ENCODE results near the gene VEGFB.

Gene VEGFB

GRCh38 chr11:64211181-64211872, 23.1 kb upstream of the VEGFB start:
- no peak for DNase-seq

DNA sequence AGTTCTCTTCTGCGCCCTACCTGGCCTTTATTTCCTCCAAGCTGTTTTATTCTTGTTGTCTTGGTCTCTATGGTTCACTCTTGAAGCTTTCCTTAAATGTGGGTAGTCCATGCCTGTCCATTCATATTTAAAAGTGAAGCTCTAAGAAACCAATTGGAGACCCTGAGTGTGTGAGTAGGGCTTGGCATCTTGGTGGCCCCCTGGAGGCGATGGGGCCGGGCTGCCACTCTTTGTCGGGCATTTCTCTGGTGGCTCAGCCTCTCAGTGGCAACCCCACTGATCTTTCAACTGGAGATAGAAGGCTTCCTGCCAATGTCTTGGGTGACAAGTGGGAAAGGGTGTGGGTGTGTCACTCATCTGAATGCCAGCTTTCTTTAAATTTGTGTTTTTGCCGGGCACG, 17.5 kb upstream of the VEGFB start:
- DNase-seq: no peak

DNA sequence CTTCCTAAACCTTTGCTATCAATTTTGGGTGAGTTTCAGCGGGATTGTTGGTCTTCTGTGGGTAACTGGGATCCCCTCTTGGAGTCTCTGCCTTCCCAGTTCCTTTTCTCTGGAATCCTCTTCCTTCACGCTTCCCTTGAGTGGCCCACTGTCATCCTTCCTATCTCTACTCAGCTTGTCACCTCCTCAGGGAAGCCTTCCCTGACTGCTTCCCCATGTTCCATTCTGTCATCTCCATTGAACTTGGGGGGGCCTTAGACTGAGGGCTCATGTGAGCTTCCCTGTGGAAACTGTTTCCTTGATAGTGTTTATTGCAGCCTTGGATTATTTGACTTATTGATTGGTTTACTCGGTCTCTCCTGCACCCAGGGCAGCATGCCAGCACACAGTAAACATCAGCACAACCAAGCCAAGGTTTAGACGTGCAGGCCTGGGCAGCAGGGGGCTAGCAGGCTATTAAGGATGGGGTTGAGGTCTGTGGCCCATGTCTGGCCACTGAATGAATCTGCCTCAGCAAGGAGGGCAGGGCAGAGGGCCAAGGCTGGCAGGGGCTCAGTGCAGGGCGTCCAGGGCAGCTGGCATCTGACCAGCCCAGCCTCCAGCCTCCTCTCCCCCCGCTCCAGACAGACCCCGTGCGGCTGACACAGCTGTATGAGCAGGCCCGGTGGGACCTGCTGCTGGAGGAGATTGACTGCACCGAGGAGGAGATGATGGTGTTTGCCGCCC, 15.6 kb upstream of the VEGFB start:
- DNase-seq: no peak

- no peak for DNase-seq
Observed at GRCh38 chr11:64219354-64219684, 15.1 kb upstream of the VEGFB start.

DNA sequence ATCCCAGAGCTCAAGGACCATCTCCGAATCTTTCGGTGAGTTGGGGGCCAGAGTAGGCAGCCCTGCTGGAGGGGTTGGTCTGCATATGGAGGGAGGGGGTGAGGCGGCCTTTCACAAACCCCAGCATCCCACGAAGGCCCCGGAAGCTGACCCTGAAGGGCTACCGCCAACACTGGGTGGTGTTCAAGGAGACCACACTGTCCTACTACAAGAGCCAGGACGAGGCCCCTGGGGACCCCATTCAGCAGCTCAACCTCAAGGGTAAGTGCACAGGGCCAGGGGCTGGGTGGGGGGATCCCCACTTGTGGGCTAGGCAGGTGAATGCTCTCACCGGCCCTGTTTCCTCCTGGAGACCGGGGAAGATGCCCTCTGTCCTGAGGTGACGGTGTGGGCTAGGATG, 14.6 kb upstream of the VEGFB start:
- no peak for DNase-seq

DNA sequence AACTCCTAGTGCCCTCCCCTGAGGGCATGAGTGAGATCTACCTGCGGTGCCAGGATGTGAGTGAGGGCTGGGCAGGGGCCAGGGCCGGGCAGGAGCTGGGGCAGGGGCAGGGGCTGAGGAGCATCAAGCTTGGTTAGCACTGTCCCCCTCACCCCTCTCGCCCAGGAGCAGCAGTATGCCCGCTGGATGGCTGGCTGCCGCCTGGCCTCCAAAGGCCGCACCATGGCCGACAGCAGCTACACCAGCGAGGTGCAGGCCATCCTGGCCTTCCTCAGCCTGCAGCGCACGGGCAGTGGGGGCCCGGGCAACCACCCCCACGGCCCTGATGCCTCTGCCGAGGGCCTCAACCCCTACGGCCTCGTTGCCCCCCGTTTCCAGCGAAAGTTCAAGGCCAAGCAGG, 14.1 kb upstream of the VEGFB start:
- DNase-seq: no peak

GRCh38 chr11:64220798-64221197, 13.6 kb upstream of the VEGFB start:
- DNase-seq: no peak

DNA sequence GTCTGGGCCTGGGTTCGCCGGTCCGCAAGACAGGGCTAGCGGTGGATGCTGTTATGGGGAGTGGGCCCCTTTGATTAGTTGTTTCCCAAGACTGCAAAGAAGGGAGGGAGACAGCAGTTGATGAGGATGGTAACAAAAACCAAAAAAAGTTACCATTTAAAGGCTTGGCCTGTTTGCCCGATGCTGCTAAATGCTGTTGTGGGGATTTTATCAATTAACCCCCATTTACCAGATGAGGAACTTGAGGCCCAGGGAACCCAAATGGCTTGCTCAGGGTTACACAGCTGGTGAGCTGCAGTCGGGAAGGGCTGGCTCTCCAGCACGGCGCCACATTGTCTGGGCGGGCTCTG, 11.8 kb upstream of the VEGFB start:
- no peak for DNase-seq

- DNase-seq: no peak
Observed at GRCh38 chr11:64223001-64223651, 11.3 kb upstream of the VEGFB start.

GRCh38 chr11:64224151-64224890, 10.1 kb upstream of the VEGFB start:
- DNase-seq: no peak

DNA sequence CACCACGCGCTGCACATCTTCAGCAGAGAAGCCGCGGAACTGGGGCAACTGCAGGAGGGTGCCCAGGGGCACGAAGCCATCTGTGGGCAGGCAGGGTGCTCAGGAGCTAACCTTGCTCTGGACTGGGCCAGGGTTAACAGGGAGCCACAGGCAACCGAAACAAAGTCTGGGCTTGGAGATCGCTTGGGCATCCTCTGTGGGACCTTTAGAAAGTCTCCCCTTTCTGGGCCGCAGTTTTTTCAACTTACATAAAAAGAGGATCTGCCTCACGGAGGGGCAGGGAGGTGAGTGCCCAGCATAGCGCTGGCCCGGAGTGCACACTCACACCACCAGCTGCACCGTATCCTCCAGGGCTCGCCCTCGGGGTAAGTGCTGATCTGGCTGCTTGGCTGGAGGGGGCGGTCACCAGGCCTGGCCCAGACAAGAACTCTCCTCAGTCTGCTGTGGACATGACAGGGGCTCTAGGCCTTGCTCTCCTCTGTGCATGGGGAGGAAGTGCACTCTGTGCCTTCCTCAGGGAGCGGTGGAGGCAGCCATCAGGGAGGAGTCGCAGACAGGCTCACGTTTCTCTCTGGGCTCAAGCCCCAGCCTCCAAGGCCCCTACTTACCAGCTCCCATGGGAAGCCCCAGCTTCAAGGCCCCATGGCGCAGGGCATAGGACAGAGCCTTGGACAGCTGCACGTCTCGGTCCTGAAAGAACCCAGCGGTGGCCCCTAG, 9.3 kb upstream of the VEGFB start:
- DNase-seq: no peak

DNA sequence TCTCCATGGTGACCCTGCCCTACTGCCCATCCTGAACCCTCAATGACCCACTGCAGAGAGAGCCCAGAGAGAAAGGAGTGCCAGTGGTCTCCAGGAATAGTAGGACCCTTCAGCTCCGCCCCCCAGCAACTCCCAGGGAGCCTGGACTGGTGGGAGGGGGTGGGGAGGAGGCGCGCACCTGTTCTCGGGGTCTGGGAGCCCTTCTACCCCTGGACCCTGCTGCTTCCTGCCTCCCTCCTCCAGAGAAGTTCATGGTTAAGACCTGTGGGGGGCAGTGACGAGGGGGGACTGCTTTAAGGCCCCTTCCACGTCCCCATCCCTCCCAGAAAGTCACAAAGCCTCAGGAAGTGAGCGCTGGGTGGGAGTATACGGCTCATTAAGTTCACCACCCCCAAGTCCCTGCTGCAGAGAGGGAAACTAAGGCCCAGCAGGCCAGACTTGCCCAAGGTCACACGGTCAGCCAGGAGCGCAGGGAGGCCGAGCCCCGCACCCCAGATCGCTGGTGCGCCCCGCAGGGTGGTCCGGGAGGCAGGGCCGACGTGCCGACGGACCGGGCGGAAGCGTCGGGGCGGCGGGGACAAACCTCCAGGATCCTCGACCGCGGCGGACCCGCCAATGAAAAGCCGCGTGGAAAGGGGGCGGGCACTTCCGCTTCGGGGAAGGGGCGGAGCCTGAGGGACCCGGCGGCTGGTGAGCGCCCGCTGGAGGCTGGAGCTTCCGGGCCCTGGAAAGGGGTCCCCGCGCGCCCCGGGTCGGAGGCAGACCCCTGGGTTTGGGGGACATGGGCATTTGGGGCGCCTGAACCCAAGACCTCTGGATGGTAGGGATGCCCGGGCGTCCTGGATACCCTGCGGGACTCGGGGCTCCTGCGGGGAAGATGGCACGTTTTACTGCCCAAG, 8.5 kb upstream of the VEGFB start, which contains the start of the genes NUDT22 and TRPT1:
TSS of gene NUDT22 (plus strand) at position 667 of the 899 bp plus-strand sequence. CDS start 379 bp downstream, outside the sequence.
TSS of gene TRPT1 (minus strand) at position 579 of the 899 bp plus-strand sequence. CDS start at position 253, 326 bp downstream.
- peak; percentile 83 for DNase-seq

DNA sequence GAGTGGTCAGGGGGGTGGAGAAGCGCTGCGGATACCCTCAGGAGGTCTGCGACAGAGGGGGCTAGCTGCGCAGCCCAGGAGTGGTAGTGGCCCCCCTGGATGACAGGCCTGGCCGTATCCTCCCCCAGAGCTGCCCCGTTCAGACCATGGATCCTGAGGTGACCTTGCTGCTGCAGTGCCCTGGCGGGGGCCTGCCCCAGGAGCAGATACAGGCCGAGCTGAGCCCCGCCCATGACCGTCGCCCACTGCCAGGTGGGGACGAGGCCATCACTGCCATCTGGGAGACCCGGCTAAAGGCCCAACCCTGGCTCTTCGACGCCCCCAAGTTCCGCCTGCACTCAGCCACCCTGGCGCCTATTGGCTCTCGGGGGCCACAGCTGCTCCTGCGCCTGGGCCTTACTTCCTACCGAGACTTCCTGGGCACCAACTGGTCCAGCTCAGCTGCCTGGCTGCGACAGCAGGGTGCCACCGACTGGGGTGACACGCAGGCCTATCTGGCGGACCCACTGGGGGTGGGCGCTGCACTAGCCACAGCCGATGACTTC, 7.8 kb upstream of the VEGFB start:
- DNase-seq: peak; percentile 65

DNA sequence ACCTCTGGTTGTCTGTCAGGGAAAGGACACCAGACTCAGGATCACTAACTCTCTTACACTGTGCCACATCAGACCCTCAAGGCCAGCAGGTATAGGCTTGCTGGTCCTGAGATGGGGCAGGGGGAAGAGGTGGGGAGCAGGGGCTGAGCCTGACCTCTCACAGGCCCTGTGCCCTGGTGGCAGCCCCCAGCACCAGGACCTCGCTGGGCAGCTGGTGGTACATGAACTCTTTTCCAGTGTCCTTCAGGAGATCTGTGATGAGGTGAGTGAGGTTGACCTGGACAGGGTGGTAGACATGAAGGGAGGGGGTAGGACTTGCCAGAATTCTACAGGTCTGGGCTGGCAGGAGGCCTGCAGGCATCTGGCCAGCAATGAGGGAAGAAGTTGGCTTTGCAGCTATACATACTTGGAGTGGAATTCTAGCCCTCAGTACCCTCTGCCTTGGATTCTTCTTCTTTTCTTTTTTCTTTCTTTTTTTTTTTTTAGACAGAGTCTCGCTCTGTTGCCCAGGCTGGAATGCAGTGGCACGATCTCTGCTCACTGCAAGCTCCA, 6.9 kb upstream of the VEGFB start:
- no peak for DNase-seq

- DNase-seq: no peak
Observed at GRCh38 chr11:64229090-64229743, 5.2 kb upstream of the VEGFB start.

DNA sequence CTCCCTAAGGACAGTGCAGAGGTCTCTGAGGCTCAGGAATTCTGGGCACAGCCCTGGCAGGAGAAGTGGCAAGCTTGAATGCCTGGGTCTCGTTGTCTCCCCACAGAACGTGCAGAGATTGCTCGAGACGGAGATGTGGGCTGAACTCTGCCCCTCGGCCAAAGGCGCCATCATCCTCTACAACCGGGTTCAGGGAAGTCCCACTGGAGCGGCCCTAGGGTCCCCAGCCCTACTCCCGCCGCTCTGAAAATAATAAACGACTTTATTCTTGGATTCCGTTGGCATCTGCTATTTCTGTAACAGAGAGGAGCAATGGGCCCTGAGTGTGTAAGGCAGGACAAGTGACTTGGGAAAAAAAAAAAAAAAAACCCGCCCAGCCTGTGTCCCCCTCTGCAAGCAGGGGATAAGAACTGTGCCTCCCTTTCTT, 4.6 kb upstream of the VEGFB start:
- DNase-seq: no peak

- DNase-seq: peak; percentile 89
Observed at GRCh38 chr11:64230171-64230984, 4.0 kb upstream of the VEGFB start, which contains the start of gene DNAJC4. Gene DNAJC4, plus strand, starts transcription at chr11:64230548. Its CDS starts 307 bp downstream, at chr11:64230855.

- DNase-seq: no peak
Observed at GRCh38 chr11:64230985-64231365, 3.4 kb upstream of the VEGFB start.

- no peak for DNase-seq
Observed at GRCh38 chr11:64231546-64231945, 2.8 kb upstream of the VEGFB start.

All from CD4-positive, alpha-beta T cell treated with Interferon gamma for 1 hour (primary cell).